Kidney capillary endothelial cell (primary cell): Measurements from ENCODE around the gene NTN5.

Experiments
- DNase-seq: peaks from one replicate; pipeline ENCODE4 v3.0.0-alpha.2; 2018; ENCODE audit warnings: low spot score

NTN5 gene

GRCh38 chr19:48614436-48615230 is 58.2 kb downstream of the NTN5 start, which contains the start of gene FAM83E:
FAM83E (minus strand) TSS chr19:48615076; CDS start chr19:48613372, 1,704 bp downstream.
- DNase-seq = no peak

GRCh38 chr19:48613852-48614435 is 58.9 kb downstream of the NTN5 start:
- no peak for DNase-seq

- DNase-seq = no peak
Observed at GRCh38 chr19:48613024-48613851, 59.6 kb downstream of the NTN5 start.

GRCh38 chr19:48611872-48612271 is 60.9 kb downstream of the NTN5 start:
- DNase-seq = no peak
